AG10803 (cell line): Measurements from ENCODE around the gene TPRG1.
A peak's percentile ranks its signal among the peaks of the same experiment; 100 is the strongest.

ENCODE experiments used
- DNase-seq: peaks from one replicate; pipeline ENCODE4 v3.0.0; 2010; ENCODE audit warnings: low read depth
- H3K4me3 ChIP-seq: 2 replicates; pipeline ENCODE4 v1.5.1; 2011; ENCODE audit warnings: mild to moderate bottlenecking, low read length, control low read depth
- TF ChIP-seq, protein P1 (sequence below): conservative IDR thresholded peaks from 2 replicates; pipeline ENCODE4 v1.5.1; 2011; ENCODE audit warnings: mild to moderate bottlenecking, low read length, control low read depth, inconsistent platforms

TPRG1 gene

DNA sequence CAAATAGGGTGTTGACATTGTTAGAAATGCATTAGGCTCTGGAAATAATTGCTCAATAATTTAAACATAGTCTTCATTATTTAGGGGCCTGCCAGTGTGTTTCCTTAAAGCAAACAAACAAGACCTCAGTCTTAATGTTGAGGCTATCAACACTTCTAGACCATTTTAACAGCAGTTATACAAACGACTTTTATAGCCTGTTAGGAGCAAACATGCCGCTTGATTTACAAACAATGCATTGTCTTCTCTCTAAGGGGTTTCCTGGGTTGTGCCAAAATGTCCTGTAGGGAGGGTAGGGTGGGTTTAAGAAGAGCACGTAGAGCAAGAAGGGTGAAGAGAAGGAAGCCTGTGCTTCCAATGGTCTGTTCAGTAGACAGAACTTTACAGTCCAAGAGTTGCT is 53.7 kb downstream of the TPRG1 start:
- no peak overlapping the region for H3K4me3 ChIP-seq
- TF ChIP-seq, protein P1, sequence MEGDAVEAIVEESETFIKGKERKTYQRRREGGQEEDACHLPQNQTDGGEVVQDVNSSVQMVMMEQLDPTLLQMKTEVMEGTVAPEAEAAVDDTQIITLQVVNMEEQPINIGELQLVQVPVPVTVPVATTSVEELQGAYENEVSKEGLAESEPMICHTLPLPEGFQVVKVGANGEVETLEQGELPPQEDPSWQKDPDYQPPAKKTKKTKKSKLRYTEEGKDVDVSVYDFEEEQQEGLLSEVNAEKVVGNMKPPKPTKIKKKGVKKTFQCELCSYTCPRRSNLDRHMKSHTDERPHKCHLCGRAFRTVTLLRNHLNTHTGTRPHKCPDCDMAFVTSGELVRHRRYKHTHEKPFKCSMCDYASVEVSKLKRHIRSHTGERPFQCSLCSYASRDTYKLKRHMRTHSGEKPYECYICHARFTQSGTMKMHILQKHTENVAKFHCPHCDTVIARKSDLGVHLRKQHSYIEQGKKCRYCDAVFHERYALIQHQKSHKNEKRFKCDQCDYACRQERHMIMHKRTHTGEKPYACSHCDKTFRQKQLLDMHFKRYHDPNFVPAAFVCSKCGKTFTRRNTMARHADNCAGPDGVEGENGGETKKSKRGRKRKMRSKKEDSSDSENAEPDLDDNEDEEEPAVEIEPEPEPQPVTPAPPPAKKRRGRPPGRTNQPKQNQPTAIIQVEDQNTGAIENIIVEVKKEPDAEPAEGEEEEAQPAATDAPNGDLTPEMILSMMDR, result no peak
- DNase-seq, result no peak

DNA sequence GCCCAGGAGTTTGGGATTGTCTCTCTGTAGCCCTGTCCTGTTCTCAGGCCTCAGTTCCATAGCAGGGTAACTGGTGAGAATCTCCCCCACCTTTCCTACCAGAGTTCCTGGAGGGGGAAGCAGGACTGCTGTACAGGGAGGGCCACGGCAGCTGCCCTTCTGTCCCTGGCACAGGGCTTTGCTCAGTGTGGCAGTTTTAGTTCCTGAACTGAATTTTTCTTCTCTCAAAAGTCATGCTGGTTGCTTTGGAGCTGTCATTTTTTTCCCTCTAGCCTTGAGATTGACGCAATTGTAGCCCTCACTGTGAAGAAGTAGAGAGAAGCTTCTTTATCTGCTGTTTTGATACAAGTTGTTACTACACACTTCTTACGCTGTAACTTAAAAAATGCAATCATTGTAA is 55.5 kb downstream of the TPRG1 start:
- TF ChIP-seq, protein P1, result no peak
- no peak for DNase-seq
- H3K4me3 ChIP-seq, result no peak overlapping the region

DNA sequence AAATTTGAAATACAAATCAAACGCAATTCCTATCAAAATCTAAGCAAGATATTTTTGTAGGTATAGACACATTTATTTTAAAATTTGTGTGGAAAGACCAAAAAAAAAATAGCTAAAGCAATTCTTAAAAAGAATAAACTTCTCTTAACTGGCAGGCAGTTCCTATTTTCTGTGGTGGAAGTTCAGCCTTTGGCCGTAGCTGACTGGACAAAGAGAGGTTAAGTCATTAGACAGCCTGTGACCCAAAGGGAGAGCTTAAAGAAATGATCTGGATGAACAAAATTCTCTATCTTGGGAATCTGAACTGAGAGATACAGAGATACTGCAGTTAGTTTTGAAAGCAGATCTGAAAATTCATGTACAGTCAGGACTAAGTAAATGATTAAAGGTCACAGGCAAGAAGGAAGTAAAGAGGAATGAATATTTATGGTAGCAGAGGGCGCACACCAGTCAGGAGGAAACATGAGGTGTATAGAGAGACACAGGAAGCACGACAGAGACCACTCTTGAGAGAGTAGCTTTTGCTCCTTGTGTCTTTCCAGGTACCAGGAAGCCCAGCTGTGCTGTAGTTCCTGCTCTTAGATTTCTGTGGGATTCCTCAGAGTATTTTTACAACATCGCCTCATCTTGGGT is 57.5 kb downstream of the TPRG1 start:
- H3K4me3 ChIP-seq, result no peak overlapping the region
- DNase-seq, result no peak
- TF ChIP-seq, protein P1, result no peak

GRCh38 chr3:189232790-189233189 is 61.0 kb downstream of the TPRG1 start:
- TF ChIP-seq, protein P1, result no peak

DNA sequence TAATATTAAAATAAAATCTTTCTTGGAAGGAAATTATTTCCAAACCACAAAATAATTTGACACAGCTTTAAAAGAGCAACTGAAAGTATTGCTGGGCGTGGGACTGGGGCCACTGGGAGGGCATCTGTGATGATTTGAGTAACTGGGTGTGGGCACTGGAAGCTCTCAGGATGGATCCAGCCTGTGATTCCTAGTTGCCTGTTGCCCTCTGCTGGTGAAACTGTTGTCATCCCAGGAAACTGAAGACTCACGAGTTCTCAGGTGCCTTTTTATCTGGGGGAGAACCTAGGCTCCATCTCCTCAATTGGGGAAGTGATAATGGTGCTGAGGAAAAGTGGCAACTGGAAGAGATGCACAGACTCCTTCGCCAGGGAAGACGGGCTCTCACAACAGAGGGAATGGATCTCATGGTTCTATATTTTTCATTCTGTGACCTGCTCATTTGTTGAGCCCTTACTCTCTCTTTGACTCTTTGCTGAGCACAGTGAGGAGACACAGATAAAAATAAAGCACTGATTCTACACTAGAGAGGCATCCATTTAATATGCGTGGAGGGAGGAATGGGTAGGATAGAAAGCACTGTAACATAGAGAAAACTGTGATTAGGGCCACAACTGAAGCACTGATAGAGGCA is 61.6 kb downstream of the TPRG1 start:
- TF ChIP-seq, protein P1, result peak; percentile 85
- DNase-seq, result peak; percentile 69
- H3K4me3 ChIP-seq, result no peak overlapping the region

More at GRCh38 chr3:189232790-189233189, 61.0 kb downstream of the TPRG1 start:
- DNase-seq, result no peak
- H3K4me3 ChIP-seq, result no peak overlapping the region

DNA sequence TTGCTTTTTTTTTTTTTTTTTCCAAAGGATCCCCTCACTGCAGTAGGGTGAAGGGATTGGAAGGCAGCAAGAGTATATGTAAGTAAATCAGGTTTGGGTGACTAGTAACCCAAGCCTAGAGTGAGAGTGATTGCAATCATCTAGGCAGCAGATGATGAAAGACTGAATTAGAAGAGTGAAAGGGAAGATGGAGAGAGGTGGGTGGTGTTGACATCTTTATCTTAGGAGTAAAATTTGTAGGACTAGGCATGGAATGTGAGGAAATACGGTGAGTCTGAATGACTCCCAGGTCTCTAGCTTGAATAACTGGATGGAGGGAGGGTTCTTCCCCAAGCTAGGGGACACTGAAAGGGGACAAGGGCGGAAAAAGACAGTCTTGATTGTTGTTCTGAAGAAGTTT is 63.4 kb downstream of the TPRG1 start:
- DNase-seq, result no peak
- TF ChIP-seq, protein P1, result no peak
- H3K4me3 ChIP-seq, result no peak overlapping the region

GRCh38 chr3:189236352-189236751 is 64.6 kb downstream of the TPRG1 start:
- DNase-seq, result no peak
- no peak overlapping the region for H3K4me3 ChIP-seq
- TF ChIP-seq, protein P1, result no peak
